GM12878 (cell line): ENCODE data around the gene CRYBB1. TPM values are rescaled to one million over a fixed set of nuclear protein-coding genes. Genes with fewer than 3 reads are reported as not detected.

Experiments
- ATAC-seq: fragments of 200-7000 bp; cut with Tn5 transposase; 3 replicates; pipeline ENCODE4 v1.9.1; 2020; ENCODE audit warnings: mild to moderate bottlenecking, moderate library complexity
- BruUV-seq: library from RNA; stranded (reverse); fragments of 400-500 nt; replicated peaks from 2 replicates; lab custom pipeline; 2021; lab: Mats Ljungman, UMichigan
- CTCF ChIA-PET: fragments of 300-600 bp; sonication (Branson Sonifier 250); formaldehyde crosslinking; extraction: SDS; loops from one replicate; lab custom pipeline; 2021; ENCODE audit warnings: inconsistent platforms; lab: Yijun Ruan, JAX
- POLR2A ChIA-PET: fragments of 350-600 bp; formaldehyde crosslinking; extraction: SDS; loops from one replicate; lab custom pipeline; 2021; ENCODE audit warnings: inconsistent platforms; lab: Charles Lee
- RAD21 ChIA-PET: fragments of 300-600 bp; sonication (Branson Sonifier 250); formaldehyde crosslinking; loops from one replicate; lab custom pipeline; 2023; ENCODE audit warnings: antibody characterized with exemption; ENCODE audit not compliant: unreplicated experiment; lab: Charles Lee
- SMC1A ChIA-PET: fragments of 300-600 bp; sonication (Branson Sonifier 250); formaldehyde crosslinking; loops from one replicate; lab custom pipeline; 2023; ENCODE audit not compliant: unreplicated experiment, uncharacterized antibody; lab: Charles Lee
- DNase-seq: peaks from one replicate; pipeline ENCODE4 v3.0.0-alpha.2; 2011; ENCODE audit warnings: low read depth, low spot score
- FAIRE-seq: peaks from 3 replicates; lab custom pipeline; 2011; peaks lifted over from hg19 to GRCh38; lab: Jason Lieb, UNC
- H2AFZ ChIP-seq: 2 replicates; pipeline ENCODE4 v1.6.0; 2011; ENCODE audit warnings: low read depth, low read length, control low read depth; ENCODE audit not compliant: control insufficient read depth
- H3K27ac ChIP-seq: 2 replicates; pipeline ENCODE4 v1.5.1; 2011; ENCODE audit warnings: control low read depth; ENCODE audit not compliant: control insufficient read depth, insufficient read depth
- H3K27me3 ChIP-seq, 2 experiments: replicated peaks in 1 of 2; 2 replicates each; pipeline versions ENCODE4 v1.6.0 to v1.6.1; 2011; ENCODE audit warnings: low read length in 1 of 2; ENCODE audit not compliant: control insufficient read depth in 2 of 2, insufficient read depth in 2 of 2
- H3K36me3 ChIP-seq, 2 experiments: 2 replicates each; pipeline ENCODE4 v1.5.1; 2011; ENCODE audit warnings: low read length in 1 of 2; ENCODE audit not compliant: control insufficient read depth in 2 of 2, insufficient read depth in 2 of 2
- H3K4me1 ChIP-seq: 2 replicates; pipeline ENCODE4 v1.6.1; 2011; ENCODE audit warnings: mild to moderate bottlenecking, low read length, moderate library complexity, mixed read lengths; ENCODE audit not compliant: control insufficient read depth, insufficient read depth
- H3K4me2 ChIP-seq: 2 replicates; pipeline ENCODE4 v1.6.0; 2011; ENCODE audit warnings: control low read depth; ENCODE audit not compliant: control insufficient read depth, insufficient read depth
- H3K4me3 ChIP-seq: fragments of 200-600 bp; sonication (generic); 2 replicates; pipeline ENCODE4 v1.5.1; 2016
- H3K79me2 ChIP-seq: 2 replicates; pipeline ENCODE4 v1.6.0; 2011; ENCODE audit warnings: low read length; ENCODE audit not compliant: control insufficient read depth, insufficient read depth
- H3K9ac ChIP-seq: 2 replicates; pipeline ENCODE4 v1.8.0; 2011; ENCODE audit warnings: low read length, control low read depth, mixed read lengths; ENCODE audit not compliant: control insufficient read depth, insufficient read depth
- H3K9me3 ChIP-seq: replicated peaks from 3 replicates; pipeline ENCODE4 v1.5.1; 2011; ENCODE audit warnings: mild to moderate bottlenecking, low read length; ENCODE audit not compliant: control insufficient read depth, insufficient read depth
- H4K20me1 ChIP-seq: 2 replicates; pipeline ENCODE4 v1.6.0; 2011; ENCODE audit not compliant: control insufficient read depth, insufficient read depth
- BCL11A ChIP-seq: IDR thresholded peaks from 2 replicates; pipeline ENCODE4 v1.6.1; 2011; ENCODE audit warnings: low read depth, low read length
- CREM ChIP-seq: IDR thresholded peaks from 2 replicates; pipeline ENCODE4 v1.6.1; 2014; ENCODE audit warnings: antibody characterized with exemption, low read depth
- FOS ChIP-seq: IDR thresholded peaks from 3 replicates; pipeline ENCODE4 v1.6.1; 2011; ENCODE audit warnings: borderline replicate concordance; ENCODE audit not compliant: insufficient read length; ENCODE audit errors: extremely low read depth
- FOXM1 ChIP-seq: IDR thresholded peaks from 2 replicates; pipeline ENCODE4 v1.6.1; 2012; ENCODE audit warnings: low read depth, mild to moderate bottlenecking, inconsistent platforms, low read length, moderate library complexity
- JUND ChIP-seq: IDR thresholded peaks from 2 replicates; pipeline ENCODE4 v1.6.1; 2012; ENCODE audit warnings: low read depth, mild to moderate bottlenecking, low read length, improper control_type of control experiment, moderate library complexity
- NFXL1 ChIP-seq: fragments of 450-650 bp; IDR thresholded peaks from 2 replicates; pipeline ENCODE4 v1.6.1; 2017; ENCODE audit warnings: antibody characterized with exemption, mild to moderate bottlenecking, borderline replicate concordance
- PAX8 ChIP-seq: fragments of 450-650 bp; IDR thresholded peaks from 2 replicates; pipeline ENCODE4 v1.6.1; 2017; ENCODE audit warnings: mild to moderate bottlenecking, moderate library complexity
- POLR2AphosphoS5 ChIP-seq: IDR thresholded peaks from 2 replicates; pipeline ENCODE4 v1.6.1; 2011; ENCODE audit warnings: mild to moderate bottlenecking, low read length, inconsistent platforms
- RELB ChIP-seq: fragments of 450-650 bp; IDR thresholded peaks from 2 replicates; pipeline ENCODE4 v1.6.1; 2017; ENCODE audit warnings: low read depth, mild to moderate bottlenecking, moderate library complexity
- SREBF2 ChIP-seq: IDR thresholded peaks from 2 replicates; pipeline ENCODE4 v1.6.1; 2012; ENCODE audit warnings: mild to moderate bottlenecking, low read length
- STAT1 ChIP-seq: fragments of 450-650 bp; conservative IDR thresholded peaks from 2 replicates; pipeline ENCODE4 v1.6.1; 2014; ENCODE audit warnings: antibody characterized with exemption, mild to moderate bottlenecking
- STAT3 ChIP-seq: IDR thresholded peaks from 2 replicates; pipeline ENCODE4 v1.6.1; 2011; ENCODE audit warnings: low read depth, low read length, improper control_type of control experiment
- TBL1XR1 ChIP-seq: IDR thresholded peaks from 2 replicates; pipeline ENCODE4 v1.6.1; 2012; ENCODE audit warnings: low read depth, low read length, improper control_type of control experiment
- TCF3 ChIP-seq: IDR thresholded peaks from 2 replicates; pipeline ENCODE4 v1.6.1; 2012; ENCODE audit warnings: low read depth, mild to moderate bottlenecking, low read length, borderline replicate concordance; ENCODE audit not compliant: insufficient read depth
- ZNF207 ChIP-seq: fragments of 450-650 bp; IDR thresholded peaks from 2 replicates; pipeline ENCODE4 v1.6.1; 2014; ENCODE audit warnings: antibody characterized with exemption, mild to moderate bottlenecking, borderline replicate concordance
- ZNF24 ChIP-seq: fragments of 450-650 bp; IDR thresholded peaks from 2 replicates; pipeline ENCODE4 v1.6.1; 2017; ENCODE audit warnings: antibody characterized with exemption, mild to moderate bottlenecking
- ZNF384 ChIP-seq: IDR thresholded peaks from 2 replicates; pipeline ENCODE4 v1.6.1; 2012; ENCODE audit warnings: low read depth, mild to moderate bottlenecking, low read length, improper control_type of control experiment, borderline replicate concordance
- WGBS: methylation state at CpG from one replicate; pipeline ENCODE4 v1.1.6; 2016; ENCODE audit warnings: low lambda C conversion rate; ENCODE audit not compliant: insufficient replicate concordance, insufficient coverage; ENCODE audit errors: missing lambda C conversion rate; 5-methylcytosine and 5-hydroxymethylcytosine counted together
- in situ Hi-C: fragments of 300-500 bp; cut with MboI; formaldehyde crosslinking; loops from 9 replicates; pipeline ENCODE4 v1.14.3; 2018; ENCODE audit warnings: mixed read lengths
- intact Hi-C: fragments of 100-400 bp; cut with micrococcal nuclease; formaldehyde crosslinking; loops from one replicate; pipeline ENCODE4 v1.14.2; 2022; ENCODE audit not compliant: unreplicated experiment
- polyA plus RNA-seq, 11 experiments: library from polyadenylated mRNA; depleted of rRNA in 4 of 11; unstranded in 6 of 11; stranded (reverse) in 5 of 11; fragments of >200 nt; fragmentation: Nextera tagmentation in 4 of 11; fragmentation: Illumina TruSeq in 1 of 11; extraction: Ambion mirVana in 4 of 11; extraction: Trizol in 1 of 11; gene quantifications; 1 replicate in 1 of 11; 2 replicates in 10 of 11; pipeline versions ENCODE4 v1.2.1 to v1.2.3, GENCODE V29; 2011 to 2016; ENCODE audit warnings: inconsistent platforms in 2 of 11, missing spikeins in 2 of 11, low read depth in 1 of 11
- total RNA-seq, 4 experiments: library from RNA; depleted of rRNA in 3 of 4; stranded (reverse); fragments of >200 nt in 3 of 4; fragmentation: Illumina TruSeq in 1 of 4; extraction: Trizol in 1 of 4; gene quantifications; 2 replicates each; pipeline versions ENCODE4 v1.2.1 to v1.2.3, GENCODE V29; 2013 to 2021
- TF ChIP-seq, protein P1 (sequence below), 3 experiments: IDR thresholded peaks in 2 of 3; conservative IDR thresholded peaks in 1 of 3; 2 replicates each; pipeline ENCODE4 v1.5.1; 2011; ENCODE audit warnings: low read depth in 3 of 3, low read length in 3 of 3, mild to moderate bottlenecking in 3 of 3, control low read depth in 2 of 3, moderate library complexity in 2 of 3, inconsistent platforms in 1 of 3, mixed read lengths in 1 of 3; ENCODE audit not compliant: control insufficient read depth in 2 of 3, insufficient read depth in 1 of 3; ENCODE audit errors: extremely low read depth in 1 of 3
- TF ChIP-seq, protein P2 (sequence below): fragments of 450-650 bp; IDR thresholded peaks from 2 replicates; pipeline ENCODE4 v1.6.1; 2014; ENCODE audit warnings: mild to moderate bottlenecking

CRYBB1 gene
- total and polyA plus RNA-seq, 10 of the 15 experiments (the other 5 are each of a cell fraction or from before 2014, with no cell fraction given) = 0.09 to 0.64 (median 0.23) TPM; not detected in 5

DNA sequence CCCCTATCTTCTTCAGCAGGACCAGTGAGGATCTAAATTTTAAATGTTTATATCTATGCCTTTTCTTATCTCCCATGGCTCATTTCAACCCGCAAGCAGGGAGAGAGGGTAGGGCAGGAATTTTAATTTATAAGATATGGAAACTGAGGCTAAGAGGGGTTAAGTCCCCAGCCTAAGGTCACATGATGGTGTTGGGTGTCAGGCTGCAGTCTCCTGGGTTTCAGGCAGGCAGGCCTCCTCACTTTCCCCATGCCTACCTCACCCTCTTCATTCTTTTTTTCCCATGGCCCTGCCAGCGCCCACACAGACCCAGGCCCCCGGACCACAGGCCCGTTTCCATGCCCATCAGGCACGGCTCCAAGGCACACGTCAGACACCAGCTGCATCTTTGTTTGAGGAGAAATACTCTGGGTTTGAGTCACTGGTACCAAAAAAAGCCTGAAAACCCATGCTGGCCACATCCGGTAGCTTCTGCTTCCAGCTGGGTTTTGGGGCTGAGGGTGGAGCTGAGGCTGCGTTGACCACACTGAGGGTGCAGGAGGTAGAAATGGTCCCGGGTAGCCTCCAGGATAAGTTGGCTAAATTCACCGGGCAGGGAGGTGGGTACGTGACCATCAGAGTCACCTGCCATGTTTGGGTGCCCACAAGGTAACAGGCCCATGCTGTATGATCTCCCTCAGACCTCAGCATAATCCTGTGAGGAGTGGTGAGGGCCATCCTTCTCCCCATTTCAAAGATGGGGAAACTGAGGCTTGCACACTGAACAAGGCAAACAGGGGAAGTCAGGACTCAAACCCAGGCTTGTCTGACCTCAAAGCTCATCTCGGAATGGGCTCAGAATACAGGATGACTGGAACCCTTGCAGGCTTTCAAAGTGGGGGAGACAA lies 7.5 kb downstream of the CRYBB1 start:
- BruUV-seq = no TSS peak
- in situ Hi-C loops = no loop called here
- Histone ChIP-seq H3K36me3 (no peaks in the 10 kb centered on the region), H3K79me2 (no peaks in the 10 kb centered on the region), H3K27me3 (no peaks in the 10 kb centered on the region), H2AFZ (peak overlapping the region; percentile 61), H3K4me3 (peak overlapping the region; percentile 21; the same call in 1 of the 2 replicates), H3K27ac (peak overlapping the region; percentile 94), H4K20me1 (no peaks in the 10 kb centered on the region), H3K4me2 (peak overlapping the region; percentile 98), H3K9me3 (no peaks in the 10 kb centered on the region), H3K4me1 (peaks cover 25% of the 10 kb centered on the region), H3K9ac (peak overlapping the region; percentile 36; the same call in 1 of the 2 replicates)
- intact Hi-C loops = loop anchor here (2.0 kb wide), 1 partner anchor 20 kb away; the partner anchor contains the start of gene TPST2
- 6% methylated on average over 12 of the region's 12 CpGs for WGBS
- POLR2A ChIA-PET = interaction anchor here (0.7 to 5.7 kb wide), 5 partner anchors 9 to 33 kb away, joined by 3 to 62 read pairs (median 3); partner anchors contain the start of gene TPST2
- SMC1A ChIA-PET = interaction anchor here (0.7 to 2.6 kb wide), 8 partner anchors 14 to 180 kb away, joined by 3 to 20 read pairs (median 4); partner anchors contain the start of genes HPS4, SRRD and TPST2
- RAD21 ChIA-PET = interaction anchor here (1.0 to 1.7 kb wide), 5 partner anchors 18 to 98 kb away, joined by 3 to 7 read pairs (median 4); no protein-coding TSS in a partner anchor
- DNase-seq (peak; percentile 93), FAIRE-seq (peak; percentile 91), ATAC-seq (peak; percentile 94)
- CTCF ChIA-PET = interaction anchor here (0.6 to 1.5 kb wide), 8 partner anchors 9 to 64 kb away, joined by 3 to 5 read pairs (median 3); no protein-coding TSS in a partner anchor
- TF ChIP-seq BCL11A = peak; percentile 99
- TF ChIP-seq STAT3 = no peak
- TF ChIP-seq, protein P1, sequence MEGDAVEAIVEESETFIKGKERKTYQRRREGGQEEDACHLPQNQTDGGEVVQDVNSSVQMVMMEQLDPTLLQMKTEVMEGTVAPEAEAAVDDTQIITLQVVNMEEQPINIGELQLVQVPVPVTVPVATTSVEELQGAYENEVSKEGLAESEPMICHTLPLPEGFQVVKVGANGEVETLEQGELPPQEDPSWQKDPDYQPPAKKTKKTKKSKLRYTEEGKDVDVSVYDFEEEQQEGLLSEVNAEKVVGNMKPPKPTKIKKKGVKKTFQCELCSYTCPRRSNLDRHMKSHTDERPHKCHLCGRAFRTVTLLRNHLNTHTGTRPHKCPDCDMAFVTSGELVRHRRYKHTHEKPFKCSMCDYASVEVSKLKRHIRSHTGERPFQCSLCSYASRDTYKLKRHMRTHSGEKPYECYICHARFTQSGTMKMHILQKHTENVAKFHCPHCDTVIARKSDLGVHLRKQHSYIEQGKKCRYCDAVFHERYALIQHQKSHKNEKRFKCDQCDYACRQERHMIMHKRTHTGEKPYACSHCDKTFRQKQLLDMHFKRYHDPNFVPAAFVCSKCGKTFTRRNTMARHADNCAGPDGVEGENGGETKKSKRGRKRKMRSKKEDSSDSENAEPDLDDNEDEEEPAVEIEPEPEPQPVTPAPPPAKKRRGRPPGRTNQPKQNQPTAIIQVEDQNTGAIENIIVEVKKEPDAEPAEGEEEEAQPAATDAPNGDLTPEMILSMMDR (IDR thresholded peaks at IDR 0.05 in 2 of 3, conservative IDR thresholded peaks at IDR 0.05 in 1 of 3; ENCODE audit: control insufficient read depth in 2 of 3, extremely low read depth in 1 of 3, insufficient read depth in 1 of 3, low read depth in 3 of 3, low read length in 3 of 3) = no peak
- TF ChIP-seq ZNF384 = peak; percentile 46
- peak; percentile 57; the same call in 1 of the 2 replicates for TF ChIP-seq ZNF24
- no peak for TF ChIP-seq NFXL1
- no peak for TF ChIP-seq SREBF2
- peak; percentile 99 for TF ChIP-seq FOXM1
- no peak for TF ChIP-seq FOS
- peak; percentile 100 for TF ChIP-seq TCF3
- peak; percentile 97 for TF ChIP-seq CREM
- no peak for TF ChIP-seq PAX8
- TF ChIP-seq JUND = peak; percentile 98
- TF ChIP-seq TBL1XR1 = peak; percentile 96
- no peak; the same call in 1 of the 2 replicates for TF ChIP-seq ZNF207
- peak; percentile 62; the same call in 1 of the 2 replicates for TF ChIP-seq POLR2AphosphoS5
- peak; percentile 98 for TF ChIP-seq RELB
- TF ChIP-seq, protein P2, sequence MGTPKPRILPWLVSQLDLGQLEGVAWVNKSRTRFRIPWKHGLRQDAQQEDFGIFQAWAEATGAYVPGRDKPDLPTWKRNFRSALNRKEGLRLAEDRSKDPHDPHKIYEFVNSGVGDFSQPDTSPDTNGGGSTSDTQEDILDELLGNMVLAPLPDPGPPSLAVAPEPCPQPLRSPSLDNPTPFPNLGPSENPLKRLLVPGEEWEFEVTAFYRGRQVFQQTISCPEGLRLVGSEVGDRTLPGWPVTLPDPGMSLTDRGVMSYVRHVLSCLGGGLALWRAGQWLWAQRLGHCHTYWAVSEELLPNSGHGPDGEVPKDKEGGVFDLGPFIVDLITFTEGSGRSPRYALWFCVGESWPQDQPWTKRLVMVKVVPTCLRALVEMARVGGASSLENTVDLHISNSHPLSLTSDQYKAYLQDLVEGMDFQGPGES = no peak
- no peak for TF ChIP-seq STAT1
